ENCODE measurements around the gene RBM6.
"Not testable (repeated sequence)": the region's sequence is repeated elsewhere in the genome, so short reads cannot be mapped to it uniquely, and the experiment has no call there.

Gene RBM6

GRCh38 chr3:49917806-49918590 is 22.0 kb upstream of the RBM6 start:
- DNase-seq: not testable (repeated sequence)

DNA sequence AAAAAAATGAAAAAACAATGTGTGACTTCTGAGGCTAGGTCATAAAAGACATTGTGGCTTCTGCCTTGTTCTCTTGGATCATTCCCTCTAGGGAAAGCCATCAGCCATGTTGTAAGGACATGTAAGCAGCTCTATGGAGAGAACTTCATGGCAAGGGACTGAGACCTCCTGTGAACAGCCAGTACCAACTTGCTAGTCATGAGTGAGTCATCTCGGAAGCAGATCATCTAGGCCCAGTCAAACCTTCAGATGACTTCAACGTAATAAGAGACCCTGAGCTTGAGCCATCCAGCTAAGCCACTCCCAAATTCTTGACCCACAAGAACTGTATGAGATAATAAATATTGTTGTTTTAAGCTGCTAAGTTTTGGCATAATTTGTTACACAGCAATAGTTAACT is 15.3 kb upstream of the RBM6 start:
- DNase-seq: no peak

- DNase-seq: no peak
These were observed 14.5 kb upstream of the RBM6 start for GRCh38 chr3:49925485-49925884.

DNA sequence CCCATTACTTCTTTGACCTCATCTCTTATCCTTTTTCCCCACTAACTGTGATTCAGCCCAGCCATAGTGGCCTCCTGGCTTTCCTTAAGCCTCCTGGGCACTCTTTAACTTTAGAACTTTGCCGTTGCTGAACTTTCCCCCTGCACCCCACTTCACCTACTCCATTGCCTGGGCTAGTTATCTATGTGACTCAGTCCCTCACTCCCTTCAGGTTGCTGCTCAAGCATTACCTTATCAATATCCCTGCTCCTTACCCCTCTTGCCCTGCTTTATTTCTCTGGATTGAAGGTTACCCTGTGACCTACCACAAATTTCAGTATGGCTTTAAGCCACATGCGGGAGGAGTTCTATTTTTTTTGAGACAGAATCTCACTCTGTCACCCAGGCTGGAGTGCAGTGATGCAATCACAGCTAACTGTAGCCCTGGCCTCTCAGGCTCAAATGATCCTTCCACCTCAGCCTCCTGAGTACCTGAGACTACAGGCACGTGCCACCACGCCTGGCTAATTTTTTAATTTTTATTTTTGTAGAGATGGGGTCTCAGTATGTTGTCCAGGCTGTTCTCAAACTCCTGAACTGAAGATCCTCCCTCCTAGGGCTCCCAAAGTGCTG is 13.7 kb upstream of the RBM6 start:
- no peak for DNase-seq

- no peak for DNase-seq
These were observed 12.2 kb upstream of the RBM6 start for GRCh38 chr3:49927798-49928197.

DNA sequence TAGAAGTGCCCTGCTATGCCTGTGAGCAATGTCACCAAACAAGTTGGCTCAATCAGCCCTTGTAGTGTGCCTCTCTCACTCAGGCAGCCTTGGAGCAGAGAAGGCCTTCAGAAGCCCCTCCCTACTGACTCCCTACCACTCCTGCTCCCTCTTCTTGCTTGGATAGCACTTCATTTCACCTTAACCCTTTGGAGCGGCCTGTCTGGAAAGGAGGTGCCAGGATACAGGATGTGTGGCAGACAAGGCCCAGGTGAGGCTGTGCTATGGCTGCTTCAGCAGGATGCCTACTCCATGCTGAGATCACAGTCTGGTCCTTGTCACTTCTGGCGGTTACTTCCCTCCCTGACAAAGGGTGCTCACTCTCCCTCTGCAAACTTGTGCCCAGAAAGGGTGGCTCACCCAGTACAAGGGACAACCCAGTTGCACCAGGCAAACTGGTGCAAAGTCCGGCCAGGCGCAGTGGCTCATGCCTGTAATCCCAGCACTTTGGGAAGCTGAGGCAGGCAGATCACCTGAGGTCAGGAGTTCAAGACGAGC is 11.4 kb upstream of the RBM6 start:
- no peak for DNase-seq

DNA sequence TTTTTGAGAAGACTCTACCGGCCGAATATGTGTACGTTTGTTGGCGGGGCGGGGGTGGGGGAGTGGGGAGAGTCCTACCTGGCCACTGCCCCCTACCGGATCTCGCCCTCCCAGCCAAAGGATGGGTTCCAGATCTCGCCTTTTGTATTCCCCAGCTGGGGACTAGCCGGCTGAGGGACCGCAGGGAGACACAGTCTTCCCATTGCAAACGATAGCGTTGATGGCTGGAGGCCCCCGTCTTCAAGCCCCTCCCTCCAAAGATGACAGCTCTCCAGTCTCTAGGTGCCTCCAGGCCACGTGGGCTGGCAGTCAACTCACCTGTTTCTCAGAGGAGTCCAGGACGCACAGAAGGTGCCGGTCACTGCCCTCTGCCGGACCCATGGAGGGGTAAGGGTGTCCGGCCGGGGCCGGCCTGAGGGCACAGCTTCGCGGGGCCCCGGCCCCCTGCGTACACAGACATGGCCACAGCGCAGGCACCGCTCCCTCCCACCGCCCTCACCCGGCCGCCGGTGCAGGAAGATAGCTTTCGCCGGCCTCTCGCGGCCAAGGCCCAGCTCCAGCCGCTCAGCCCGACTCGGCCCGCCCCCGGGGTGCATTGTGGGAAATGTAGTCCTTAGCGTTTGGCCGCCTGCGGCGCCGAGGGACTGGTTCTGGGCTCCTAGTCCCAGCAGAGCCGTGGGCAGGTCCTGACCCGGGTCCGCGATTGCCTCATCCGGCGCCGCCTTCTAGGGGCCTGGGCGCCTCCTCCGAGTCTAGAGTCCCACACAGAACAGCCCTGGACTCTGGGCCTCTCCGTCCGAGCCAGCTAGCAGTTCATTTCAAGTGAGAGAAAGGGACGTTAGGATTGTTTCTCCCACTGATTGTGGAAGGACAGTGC is 10.4 kb upstream of the RBM6 start, which contains the start of gene MON1A:
TSS of gene MON1A (minus strand) at position 521 of the 877 bp plus-strand sequence. CDS start 16,465 bp downstream, outside the sequence.
- DNase-seq: peak; percentile 76

- DNase-seq: no peak
These were observed 9.7 kb upstream of the RBM6 start for GRCh38 chr3:49930168-49930690.

GRCh38 chr3:49930922-49931321 is 9.0 kb upstream of the RBM6 start:
- no peak for DNase-seq

DNA sequence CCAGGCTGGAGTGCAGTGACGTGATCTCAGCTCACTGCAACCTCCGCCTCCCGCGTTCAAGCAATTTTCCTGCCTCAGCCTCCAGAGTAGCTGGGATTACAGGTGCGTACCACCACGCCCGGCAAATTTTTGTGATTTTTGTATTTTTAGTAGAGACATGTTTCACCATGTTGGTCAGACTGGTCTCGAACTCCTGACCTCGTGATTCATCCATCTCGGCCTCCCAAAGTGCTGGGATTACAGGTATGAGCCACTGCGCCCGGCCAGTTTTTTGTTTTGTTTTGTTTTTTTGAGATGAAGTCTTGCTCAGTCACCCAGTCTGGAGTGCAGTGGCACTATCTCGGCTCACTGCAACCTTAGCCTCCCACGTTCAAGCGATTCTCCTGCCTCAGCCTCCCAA is 7.7 kb upstream of the RBM6 start:
- DNase-seq: not testable (repeated sequence)

GRCh38 chr3:49937090-49937489 is 2.9 kb upstream of the RBM6 start:
- DNase-seq: no peak

DNA sequence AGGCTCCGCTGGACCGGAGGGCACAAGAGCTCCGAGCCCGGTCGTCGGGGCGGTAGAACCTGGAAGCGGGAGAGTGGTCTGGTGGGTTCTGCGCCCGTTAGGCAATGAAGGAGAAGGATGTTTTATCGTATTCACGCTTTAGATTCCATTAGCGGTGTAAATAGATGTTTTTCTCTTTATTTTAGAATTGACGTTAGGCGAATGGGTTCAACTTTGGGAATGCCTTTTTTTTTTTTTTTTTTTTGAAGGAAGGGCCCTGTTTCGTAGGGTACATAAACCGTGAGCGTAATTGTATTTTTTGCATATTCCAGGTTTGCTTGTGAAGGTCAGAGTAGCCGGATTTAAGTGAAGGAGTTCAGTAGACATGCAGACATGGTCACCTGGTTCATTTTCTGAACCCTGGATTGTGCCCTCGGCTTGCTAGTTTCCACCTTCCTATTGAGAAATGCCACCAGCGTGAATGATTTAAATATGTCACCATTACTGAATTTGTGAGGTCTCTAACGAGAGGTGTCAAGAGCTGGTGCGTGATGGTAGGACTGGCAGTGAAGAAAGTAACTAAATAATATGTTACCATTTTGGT is 808 bp downstream of the RBM6 start:
- no peak for DNase-seq

- no peak for DNase-seq
These were observed 2.7 kb downstream of the RBM6 start for GRCh38 chr3:49942651-49943050.

GRCh38 chr3:49952924-49953323 is 13.0 kb downstream of the RBM6 start:
- DNase-seq: no peak

- no peak for DNase-seq
These were observed 15.7 kb downstream of the RBM6 start for GRCh38 chr3:49955636-49956035.

GRCh38 chr3:49966233-49966942 is 26.4 kb downstream of the RBM6 start:
- DNase-seq: no peak

- DNase-seq: no peak
These were observed 27.3 kb downstream of the RBM6 start for GRCh38 chr3:49967291-49967690.

DNA sequence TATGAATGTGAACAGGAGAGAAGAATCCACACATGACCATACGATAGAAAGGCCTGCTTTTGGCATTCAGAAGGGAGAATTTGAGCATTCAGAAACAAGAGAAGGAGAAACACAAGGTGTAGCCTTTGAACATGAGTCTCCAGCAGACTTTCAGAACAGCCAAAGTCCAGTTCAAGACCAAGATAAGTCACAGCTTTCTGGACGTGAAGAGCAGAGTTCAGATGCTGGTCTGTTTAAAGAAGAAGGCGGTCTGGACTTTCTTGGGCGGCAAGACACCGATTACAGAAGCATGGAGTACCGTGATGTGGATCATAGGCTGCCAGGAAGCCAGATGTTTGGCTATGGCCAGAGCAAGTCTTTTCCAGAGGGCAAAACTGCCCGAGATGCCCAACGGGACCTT is 28.4 kb downstream of the RBM6 start:
- no peak for DNase-seq

GRCh38 chr3:49972656-49973055 is 32.7 kb downstream of the RBM6 start:
- DNase-seq: no peak

GRCh38 chr3:49976942-49977341 is 37.0 kb downstream of the RBM6 start:
- no peak for DNase-seq

DNA sequence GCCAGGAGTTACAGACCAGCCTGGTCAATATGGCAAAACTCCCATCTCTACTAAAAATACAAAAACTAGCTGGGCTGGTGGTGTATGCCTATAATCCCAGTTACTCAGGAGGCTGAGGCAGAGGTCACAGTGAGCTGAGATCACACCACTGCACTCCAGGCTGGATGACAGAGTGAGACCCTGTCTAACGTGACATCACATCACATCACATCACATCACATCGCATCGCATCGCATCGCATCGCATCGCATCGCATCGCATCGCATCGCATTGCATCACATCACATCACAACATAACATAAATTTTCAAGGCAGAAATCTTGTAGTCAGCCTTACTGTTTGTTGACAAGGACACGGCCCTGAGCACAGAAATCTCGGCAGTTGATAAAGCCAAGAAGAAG is 44.4 kb downstream of the RBM6 start:
- DNase-seq: no peak

DNA sequence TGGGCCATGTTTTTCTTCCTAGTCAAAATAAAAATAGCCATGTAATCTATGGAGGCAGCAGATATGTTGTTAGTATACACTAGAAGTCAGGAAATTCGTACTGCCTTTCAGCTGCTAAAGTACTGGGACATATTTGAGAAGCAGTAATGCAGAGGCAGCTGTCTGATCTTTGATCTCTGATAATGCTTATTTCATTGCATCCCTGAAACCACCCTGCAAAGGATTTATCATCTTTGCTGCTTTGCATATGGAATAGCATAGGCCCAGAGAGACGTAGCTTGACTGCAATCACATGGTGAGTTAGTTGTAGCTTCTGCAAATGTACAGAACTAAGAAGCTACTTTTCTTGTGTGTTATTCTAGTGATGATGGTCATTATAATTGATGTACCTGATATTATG is 52.4 kb downstream of the RBM6 start:
- DNase-seq: no peak
